ENCODE measurements around the gene CTDP1. TPM values are rescaled to one million over a fixed set of nuclear protein-coding genes. Genes with fewer than 3 reads are reported as not detected.

Gene CTDP1
- total RNA-seq, 1 experiment from 2014 or later = 24.9 TPM

- TF ChIP-seq ZBTB33 (IDR thresholded peaks at IDR 0.05; ENCODE audit: extremely low read depth, insufficient replicate concordance, low read length) = no peak
- no peak for TF ChIP-seq ZNF274 (IDR thresholded peaks at IDR 0.05; ENCODE audit: low read depth, low read length)
- TF ChIP-seq YY1 (IDR thresholded peaks at IDR 0.05; ENCODE audit: extremely low read depth, insufficient replicate concordance, low read depth, low read length) = no peak
- no peak for TF ChIP-seq FOSL1 (IDR thresholded peaks at IDR 0.05; ENCODE audit: low read depth)
Measured at GRCh38 chr18:79662034-79662433, 17.6 kb upstream of the CTDP1 start (continued).

DNA sequence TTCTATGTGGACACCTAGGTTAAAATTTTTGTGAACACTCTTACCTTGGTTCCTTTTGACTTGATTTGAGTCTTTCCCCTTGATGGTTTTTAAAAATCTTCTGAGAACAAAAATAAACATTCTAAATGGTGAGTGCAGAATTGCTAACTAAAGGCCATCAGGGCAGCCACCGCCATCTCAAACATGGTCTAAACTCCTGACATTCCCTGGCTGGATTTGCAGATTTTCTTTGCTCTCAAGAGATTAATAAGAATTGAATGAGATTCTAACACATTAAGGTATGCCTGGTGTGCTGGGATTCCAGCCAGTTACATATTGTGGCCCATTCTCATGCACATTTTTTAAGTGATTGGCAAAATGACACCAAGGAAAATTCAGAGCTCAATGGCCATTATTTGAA, 17.2 kb upstream of the CTDP1 start:
- H3K4me3 ChIP-seq (replicated peaks in 1 of 2; ENCODE audit: low read depth in 1 of 2, low read length in 2 of 2) = no peak overlapping the region
- ATAC-seq (no peak), DNase-seq (ENCODE audit: low read depth, low spot score) (no peak)
- ChIA-PET POLR2A (no interaction called here), CTCF (no interaction called here), RAD21 (ENCODE audit: low non-redundant PET in 1 of 2, low total read pairs in 2 of 2, uncharacterized antibody in 2 of 2, unreplicated experiment in 2 of 2) (interaction anchor here in 1 of 2 experiments (0.6 kb wide), 1 partner anchor 274 kb away, joined by 3 read pairs; no protein-coding TSS in a partner anchor)
- H3K79me2 ChIP-seq (ENCODE audit: insufficient read depth, low read length) = no peaks in the 10 kb centered on the region
- H3K27ac ChIP-seq (ENCODE audit: low read depth, low read length) = no peak overlapping the region
- H3K9me3 ChIP-seq (ENCODE audit: control insufficient read depth in 1 of 2, insufficient read depth in 1 of 2, low read depth in 1 of 2, low read length in 2 of 2) = no peaks in the 10 kb centered on the region
- H3K4me1 ChIP-seq (ENCODE audit: control insufficient read depth in 1 of 2, insufficient read depth in 2 of 2, low read length in 2 of 2) = no peaks in the 10 kb centered on the region
- no peak for TF ChIP-seq FOSL1 (IDR thresholded peaks at IDR 0.05; ENCODE audit: low read depth)
- TF ChIP-seq POLR2A (IDR thresholded peaks at IDR 0.05; ENCODE audit: borderline replicate concordance, extremely low read depth, insufficient read depth, insufficient read length) = no peak
- TF ChIP-seq JUND (IDR thresholded peaks at IDR 0.05) = no peak
- TF ChIP-seq TCF7L2 (IDR thresholded peaks at IDR 0.05; ENCODE audit: borderline replicate concordance, extremely low read depth, insufficient read depth, insufficient read length) = no peak
- no peak for TF ChIP-seq ZFX (IDR thresholded peaks at IDR 0.05)
- TF ChIP-seq ZBTB33 (IDR thresholded peaks at IDR 0.05; ENCODE audit: extremely low read depth, insufficient replicate concordance, low read length) = no peak
- no peak for TF ChIP-seq SRF (IDR thresholded peaks at IDR 0.05; ENCODE audit: low read depth)
- no peak overlapping the region for H3K9ac ChIP-seq (ENCODE audit: low read length)
- no peak overlapping the region for H3K4me2 ChIP-seq (ENCODE audit: low read length)
- H2AFZ ChIP-seq (ENCODE audit: low read depth, low read length, poor library complexity, severe bottlenecking) = no peak overlapping the region
- H3K36me3 ChIP-seq (ENCODE audit: control insufficient read depth in 1 of 2, insufficient read depth in 2 of 2, low read length in 2 of 2) = no peaks in the 10 kb centered on the region
- H3K9me2 ChIP-seq (ENCODE audit: insufficient read depth) = no peaks in the 10 kb centered on the region
- H3K27me3 ChIP-seq (ENCODE audit: insufficient read depth, low read length) = peaks cover 9% of the 10 kb centered on the region; the same call in 1 of the 2 replicates
- intact Hi-C loops (cut with micrococcal nuclease) = loop anchor here (10.0 kb wide), 1 partner anchor 62 kb away; no protein-coding TSS in a partner anchor
- no peaks in the 10 kb centered on the region for H4K20me1 ChIP-seq (ENCODE audit: insufficient read depth)
- no TSS peak for BruUV-seq (replicated peaks)
